NCI-H526 treated with DMSO at 0.1 percent for 48 hours (cell line): ENCODE measurements around the gene NECAB3.
"Not testable (repeated sequence)": the region's sequence is repeated elsewhere in the genome, so short reads cannot be mapped to it uniquely, and the experiment has no call there.

ENCODE experiments used
- DNase-seq: peaks from one replicate; lab custom pipeline; 2025; lab: John Stamatoyannopoulos, UW

Gene NECAB3

GRCh38 chr20:33648396-33649004, 25.7 kb downstream of the NECAB3 start:
- DNase-seq, result no peak

GRCh38 chr20:33647603-33648395, 26.4 kb downstream of the NECAB3 start:
- DNase-seq, result no peak

- not testable (repeated sequence) for DNase-seq
Observed at GRCh38 chr20:33646959-33647602, 27.1 kb downstream of the NECAB3 start.

DNA sequence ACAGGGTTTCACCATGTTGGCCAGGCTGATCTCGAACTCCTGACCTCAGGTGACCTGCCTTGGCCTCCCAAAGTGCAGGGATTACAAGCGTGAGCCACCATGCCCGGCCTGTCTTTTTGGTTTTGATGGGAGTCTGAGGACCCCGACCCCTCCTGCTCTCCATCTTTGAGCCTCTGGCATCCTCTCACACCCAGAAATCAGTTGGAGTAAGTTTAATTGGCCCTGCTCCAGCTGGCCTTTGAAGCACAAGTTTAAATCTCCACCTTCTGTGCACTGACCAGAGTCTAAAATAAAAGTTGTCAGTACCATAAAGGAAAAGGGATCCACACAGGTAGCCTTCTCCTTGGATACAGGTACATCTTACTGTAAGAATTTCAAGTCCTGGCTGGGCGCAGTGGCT, 28.0 kb downstream of the NECAB3 start:
- DNase-seq, result no peak

DNA sequence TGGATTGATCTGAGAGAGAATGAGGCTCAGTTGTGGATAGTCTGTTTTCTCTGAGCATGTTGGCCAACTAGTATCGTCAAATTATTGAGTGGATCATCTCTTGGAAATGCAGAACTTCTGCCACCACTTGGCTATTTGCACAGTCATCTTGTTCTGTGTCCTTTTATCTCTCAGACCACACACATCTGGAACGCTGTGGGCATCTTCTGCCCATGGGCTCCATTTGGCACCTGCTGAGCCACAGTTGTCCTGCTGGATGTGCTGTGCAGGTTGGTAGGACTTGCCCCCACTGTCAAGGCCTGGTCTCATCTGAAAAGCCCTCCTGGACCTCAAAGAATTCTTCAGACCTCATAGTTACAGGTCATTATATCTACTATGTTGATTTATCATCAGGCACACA, 28.8 kb downstream of the NECAB3 start:
- DNase-seq, result no peak

GRCh38 chr20:33645072-33645358, 29.2 kb downstream of the NECAB3 start:
- no peak for DNase-seq

- DNase-seq, result no peak
Observed at GRCh38 chr20:33644313-33645071, 29.7 kb downstream of the NECAB3 start.

DNA sequence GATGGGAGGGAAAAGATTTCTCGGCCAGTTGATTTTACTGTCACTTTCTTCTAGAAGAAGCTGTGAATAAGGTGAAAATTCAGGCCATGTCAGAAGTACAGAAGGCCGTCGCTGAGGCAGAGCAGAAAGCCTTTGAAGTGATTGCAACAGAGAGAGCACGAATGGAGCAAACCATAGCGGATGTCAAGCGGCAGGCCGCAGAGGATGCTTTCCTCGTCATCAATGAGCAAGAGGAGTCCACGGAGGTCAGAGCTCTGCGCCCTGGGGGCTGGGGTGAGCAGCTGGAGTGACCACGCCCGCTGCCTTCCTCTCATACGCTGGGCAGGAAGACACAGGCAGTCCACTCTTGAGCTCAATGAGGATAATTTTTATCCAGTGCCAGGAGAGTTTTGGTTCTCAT, 33.9 kb downstream of the NECAB3 start:
- DNase-seq, result no peak

DNA sequence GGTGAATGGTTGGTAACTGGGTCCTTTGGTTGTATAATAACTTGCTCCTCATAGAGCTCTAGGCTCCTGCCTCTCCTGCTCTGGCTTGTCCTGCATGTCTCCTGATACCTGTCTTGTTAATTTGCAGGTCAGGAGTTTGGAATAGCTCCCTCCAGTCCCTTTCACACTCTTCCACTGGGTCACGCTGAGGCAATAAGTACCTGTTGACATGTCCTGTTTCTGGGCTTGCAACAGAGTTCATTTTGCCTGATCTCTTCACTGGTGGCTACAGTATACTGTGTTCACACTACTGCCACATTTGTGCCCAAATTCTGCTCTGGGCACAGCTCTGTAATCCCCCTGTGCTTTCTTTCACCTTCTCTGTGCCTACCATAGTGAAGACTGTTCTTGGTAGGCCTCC, 37.5 kb downstream of the NECAB3 start:
- DNase-seq, result no peak

DNA sequence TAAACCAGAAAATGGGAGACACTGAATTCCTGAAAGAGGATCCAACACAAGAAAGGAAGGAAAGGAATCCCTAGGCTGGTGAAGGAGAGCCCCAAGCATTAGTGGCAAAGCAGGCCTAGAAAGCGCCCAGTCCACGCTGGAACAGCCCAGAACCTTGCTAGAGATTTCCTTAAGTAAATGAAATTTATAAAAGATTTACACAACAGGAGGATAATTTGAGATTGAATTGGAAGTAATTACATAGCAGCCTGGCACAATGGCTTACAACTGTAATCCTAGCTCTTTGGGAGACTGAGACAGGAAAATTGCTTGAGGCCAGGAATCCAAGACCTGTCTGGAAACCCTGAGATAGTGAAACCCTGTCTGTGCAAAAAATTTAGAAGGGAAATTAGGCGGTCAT, 38.9 kb downstream of the NECAB3 start:
- no peak for DNase-seq

- not testable (repeated sequence) for DNase-seq
Observed at GRCh38 chr20:33631910-33632309, 42.3 kb downstream of the NECAB3 start.

- no peak for DNase-seq
Observed at GRCh38 chr20:33630507-33630906, 43.7 kb downstream of the NECAB3 start.

- no peak for DNase-seq
Observed at GRCh38 chr20:33629979-33630378, 44.2 kb downstream of the NECAB3 start.

DNA sequence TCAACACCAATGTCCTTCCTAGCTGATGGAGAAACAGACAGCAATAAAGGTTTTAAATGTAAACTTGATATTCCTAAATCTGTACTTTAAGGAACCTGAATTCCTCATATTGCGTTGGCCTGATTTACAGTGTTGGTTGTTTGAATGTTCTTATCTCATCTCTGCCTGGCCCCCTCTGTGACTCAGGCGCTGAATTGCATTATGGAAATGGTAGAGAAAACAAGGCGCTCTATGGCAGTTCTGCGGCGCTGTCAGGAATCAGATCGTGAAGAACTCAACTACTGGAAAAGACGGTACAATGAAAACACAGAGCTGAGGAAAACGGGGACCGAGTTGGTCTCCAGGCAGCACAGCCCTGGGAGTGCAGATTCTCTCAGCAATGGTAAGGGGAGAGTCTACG, 44.7 kb downstream of the NECAB3 start:
- no peak for DNase-seq

GRCh38 chr20:33627577-33628216, 46.5 kb downstream of the NECAB3 start:
- no peak for DNase-seq

DNA sequence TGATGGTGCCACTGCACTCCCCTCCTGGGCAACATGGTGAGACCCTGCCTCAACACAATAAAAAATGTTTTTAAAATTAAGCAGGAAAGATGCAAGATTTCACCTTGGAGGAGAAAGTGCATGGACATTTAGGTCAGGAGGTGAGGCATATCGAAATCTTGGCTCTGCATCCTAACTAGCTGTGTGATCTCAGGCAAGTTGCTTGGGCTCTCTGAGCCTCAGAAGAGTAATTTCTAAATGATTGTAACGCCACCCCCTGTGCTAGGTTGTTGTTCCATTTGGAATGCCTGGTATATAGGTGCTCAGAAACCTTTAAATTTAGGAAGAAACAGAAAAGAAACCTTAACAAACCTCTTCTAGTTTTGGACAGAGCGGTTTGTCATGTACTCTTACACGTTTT, 48.0 kb downstream of the NECAB3 start:
- no peak for DNase-seq

DNA sequence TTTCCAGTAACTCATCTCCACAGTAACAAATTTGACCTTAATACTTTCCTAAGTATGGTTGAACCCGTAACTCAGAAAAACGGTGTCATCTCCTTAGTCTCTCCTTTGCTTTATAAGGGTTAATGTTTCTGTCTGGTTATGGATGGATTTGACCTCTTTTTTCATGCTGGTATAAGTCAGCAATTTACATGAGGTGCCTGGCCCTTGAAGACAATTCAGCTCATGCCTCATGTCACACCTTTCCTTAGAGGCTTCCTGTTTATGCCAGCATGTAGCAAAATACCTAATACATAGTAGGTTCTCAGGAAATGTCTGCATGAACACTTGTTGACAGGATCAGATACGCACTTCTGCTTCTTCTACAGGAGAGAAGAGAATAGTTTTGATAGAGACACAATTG, 49.8 kb downstream of the NECAB3 start:
- no peak for DNase-seq

GRCh38 chr20:33622705-33623365, 51.4 kb downstream of the NECAB3 start:
- no peak for DNase-seq

- DNase-seq, result no peak
Observed at GRCh38 chr20:33621717-33622400, 52.4 kb downstream of the NECAB3 start.

DNA sequence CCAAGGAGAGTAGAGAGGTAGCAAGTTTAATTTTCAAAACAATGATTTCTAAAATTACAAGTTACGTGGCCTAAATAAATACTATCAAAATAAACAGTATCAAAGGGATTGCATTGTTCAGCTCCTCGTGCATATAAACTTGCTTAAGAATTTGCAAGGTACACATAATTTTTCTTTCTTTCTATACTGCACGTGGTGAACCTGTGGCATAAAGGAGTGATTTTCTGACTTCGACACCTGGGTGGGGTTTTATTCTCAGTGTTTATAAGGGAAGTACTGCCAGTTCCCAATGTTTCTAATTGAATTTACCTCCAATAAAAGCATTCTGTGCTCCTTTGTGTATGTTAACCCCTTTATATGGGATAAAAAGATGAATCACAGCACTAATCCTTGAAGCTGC, 62.2 kb downstream of the NECAB3 start:
- DNase-seq, result peak; percentile 53

DNA sequence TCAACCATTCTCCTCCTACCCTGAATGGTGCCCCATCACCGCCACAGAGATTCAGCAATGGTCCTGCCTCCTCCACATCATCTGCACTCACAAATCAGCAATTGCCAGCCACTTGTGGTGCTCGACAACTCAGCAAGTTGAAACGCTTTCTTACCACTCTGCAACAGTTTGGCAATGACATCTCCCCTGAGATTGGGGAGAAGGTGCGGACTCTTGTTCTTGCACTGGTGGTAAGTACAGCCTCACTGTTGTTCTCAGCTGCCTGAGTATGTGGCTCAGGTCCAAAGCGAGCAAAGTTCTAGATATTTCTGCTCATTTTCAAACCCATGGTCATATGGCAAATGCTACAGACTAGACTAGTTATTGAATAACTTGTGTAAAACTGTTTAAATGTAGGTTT, 63.1 kb downstream of the NECAB3 start:
- DNase-seq, result no peak
